Left ventricle myocardium inferior (tissue), 1 donor: ENCODE data around the gene MSH5. TPM values are rescaled to one million over a fixed set of nuclear protein-coding genes. Genes with fewer than 3 reads are reported as not detected.

ENCODE experiments used
- DNase-seq: peaks from one replicate; pipeline ENCODE4 v3.0.0-alpha.2; 2020
- H3K27ac ChIP-seq: fragments of 200-600 bp; replicated peaks from 2 replicates; pipeline ENCODE4 v1.8.0; 2021
- H3K27me3 ChIP-seq: fragments of 200-600 bp; 2 replicates; pipeline ENCODE4 v1.8.0; 2021; ENCODE audit warnings: low read depth
- H3K36me3 ChIP-seq: fragments of 200-600 bp; 2 replicates; pipeline ENCODE4 v1.8.0; 2021
- H3K4me1 ChIP-seq: fragments of 200-600 bp; 2 replicates; pipeline ENCODE4 v1.8.0; 2021
- H3K4me3 ChIP-seq: fragments of 200-600 bp; 2 replicates; pipeline ENCODE4 v1.8.0; 2021; ENCODE audit warnings: mild to moderate bottlenecking, moderate library complexity
- H3K9me3 ChIP-seq: fragments of 200-600 bp; replicated peaks from 2 replicates; pipeline ENCODE4 v1.8.0; 2021
- intact Hi-C: fragments of 100-400 bp; cut with micrococcal nuclease; formaldehyde crosslinking; loops from one replicate; pipeline ENCODE4 v1.11.0; 2022
- long read RNA-seq: library from polyadenylated mRNA; unstranded; transcript quantifications from one replicate; pipeline ENCODE4 v2.0.0, GENCODE V29; 2021
- total RNA-seq: library from RNA; stranded (reverse); fragmentation: NEBNext Ultra II Directional; extraction: Animal tissue kit (Norgen Biotek cat#: 25700); gene quantifications from one replicate; pipeline ENCODE4 v1.2.1, GENCODE V29; 2021
- TF ChIP-seq, protein P1 (sequence below): fragments of 200-600 bp; IDR thresholded peaks from 2 replicates; pipeline ENCODE4 v1.8.0; 2021; ENCODE audit warnings: antibody characterized with exemption, mild to moderate bottlenecking, borderline replicate concordance
- donor health status: DM: no; HTN: yes; CAD: no; lungs with severe emphysema.

The MSH5 gene
- total RNA-seq = 1.3 TPM
- long read RNA-seq = 0 reads

DNA sequence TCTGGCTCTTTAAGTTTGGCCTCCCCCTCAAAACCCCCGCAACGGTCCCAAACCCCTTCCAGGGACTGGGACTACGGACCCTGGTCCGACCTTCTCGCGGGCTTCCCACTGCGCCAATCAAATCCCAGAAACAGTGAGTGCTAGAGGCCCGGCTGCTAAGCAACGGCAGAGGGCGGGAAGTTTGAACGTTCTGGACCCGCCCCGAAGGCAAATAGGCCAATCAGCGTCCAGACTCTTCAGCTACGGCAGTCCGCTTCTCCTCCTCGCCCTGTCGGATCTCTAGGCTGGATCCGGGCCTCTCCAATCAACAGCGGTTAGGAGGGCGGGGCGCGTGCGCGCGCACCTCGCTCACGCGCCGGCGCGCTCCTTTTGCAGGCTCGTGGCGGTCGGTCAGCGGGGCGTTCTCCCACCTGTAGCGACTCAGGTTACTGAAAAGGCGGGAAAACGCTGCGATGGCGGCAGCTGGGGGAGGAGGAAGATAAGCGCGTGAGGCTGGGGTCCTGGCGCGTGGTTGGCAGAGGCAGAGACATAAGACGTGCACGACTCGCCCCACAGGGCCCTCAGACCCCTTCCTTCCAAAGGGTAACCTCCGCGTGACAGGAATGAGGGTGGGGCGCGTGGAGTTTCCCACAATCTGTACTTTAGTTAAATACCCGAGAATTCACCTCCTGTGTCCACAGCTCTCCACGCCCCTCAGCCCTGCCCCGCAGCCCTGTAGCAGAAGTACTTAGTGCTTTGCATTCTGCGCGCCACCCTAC is at the start of gene MSH5:
Gene MSH5 (plus strand): TSS at position 367 of the 758 bp plus-strand sequence. CDS start 462 bp downstream, outside the sequence.
- H3K4me3 ChIP-seq = peak within 1 kb of the TSS; percentile 78
- H3K4me1 ChIP-seq = peaks cover 53% of the 10 kb centered on the region
- TF ChIP-seq, protein P1, sequence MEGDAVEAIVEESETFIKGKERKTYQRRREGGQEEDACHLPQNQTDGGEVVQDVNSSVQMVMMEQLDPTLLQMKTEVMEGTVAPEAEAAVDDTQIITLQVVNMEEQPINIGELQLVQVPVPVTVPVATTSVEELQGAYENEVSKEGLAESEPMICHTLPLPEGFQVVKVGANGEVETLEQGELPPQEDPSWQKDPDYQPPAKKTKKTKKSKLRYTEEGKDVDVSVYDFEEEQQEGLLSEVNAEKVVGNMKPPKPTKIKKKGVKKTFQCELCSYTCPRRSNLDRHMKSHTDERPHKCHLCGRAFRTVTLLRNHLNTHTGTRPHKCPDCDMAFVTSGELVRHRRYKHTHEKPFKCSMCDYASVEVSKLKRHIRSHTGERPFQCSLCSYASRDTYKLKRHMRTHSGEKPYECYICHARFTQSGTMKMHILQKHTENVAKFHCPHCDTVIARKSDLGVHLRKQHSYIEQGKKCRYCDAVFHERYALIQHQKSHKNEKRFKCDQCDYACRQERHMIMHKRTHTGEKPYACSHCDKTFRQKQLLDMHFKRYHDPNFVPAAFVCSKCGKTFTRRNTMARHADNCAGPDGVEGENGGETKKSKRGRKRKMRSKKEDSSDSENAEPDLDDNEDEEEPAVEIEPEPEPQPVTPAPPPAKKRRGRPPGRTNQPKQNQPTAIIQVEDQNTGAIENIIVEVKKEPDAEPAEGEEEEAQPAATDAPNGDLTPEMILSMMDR = no peak
- peak within 1 kb of the TSS; percentile 62 for H3K27ac ChIP-seq
- peak; percentile 98 for DNase-seq
- H3K27me3 ChIP-seq = no peaks in the 10 kb centered on the region
- H3K9me3 ChIP-seq = no peaks in the 10 kb centered on the region
- intact Hi-C loops = no loop called here
- no peaks in the 10 kb centered on the region for H3K36me3 ChIP-seq

DNA sequence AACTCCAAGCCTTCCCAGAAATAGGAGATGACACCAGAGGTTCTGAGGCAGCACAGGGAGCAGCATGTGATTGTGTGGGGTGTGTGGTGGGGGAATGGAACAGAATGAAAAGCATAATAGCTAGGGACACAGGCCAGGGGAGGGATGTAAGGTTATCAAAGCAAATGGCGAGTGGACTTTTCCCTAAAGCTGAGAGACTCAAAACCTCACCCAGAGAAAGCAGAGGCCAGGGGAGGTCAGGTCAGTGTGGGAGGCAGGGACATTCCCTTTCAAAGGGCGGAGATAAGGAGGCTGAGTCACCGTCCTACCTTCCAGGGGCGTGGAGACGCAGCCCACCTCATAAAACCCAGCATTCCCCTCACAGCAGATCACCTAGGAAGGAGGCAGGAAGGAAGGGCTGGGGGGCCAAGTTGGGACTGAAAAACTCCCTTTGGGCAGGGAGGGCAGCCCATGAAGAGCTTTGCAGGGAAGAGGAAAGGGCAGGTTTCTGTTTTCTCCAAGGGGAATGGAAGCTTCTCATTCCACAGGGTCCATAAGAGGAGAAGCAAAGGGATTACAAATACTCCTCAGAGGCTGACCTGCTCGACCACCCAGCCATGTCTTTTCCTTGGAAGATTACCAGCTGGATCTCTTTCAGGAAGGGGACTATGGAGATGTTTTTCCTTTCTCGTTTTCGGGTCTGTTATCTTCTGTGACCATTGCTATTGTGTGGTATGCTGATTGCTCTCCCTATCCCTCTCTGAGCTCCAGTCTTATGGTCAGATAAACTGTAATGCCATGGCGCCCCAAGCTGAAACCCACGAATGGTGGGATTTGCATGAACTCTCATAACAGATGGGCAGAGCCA is 49.4 kb upstream of the MSH5 start:
- Histone ChIP-seq H3K27me3 (no peaks in the 10 kb centered on the region), H3K27ac (no peak overlapping the region), H3K36me3 (peaks cover 97% of the 10 kb centered on the region), H3K4me3 (no peak overlapping the region), H3K9me3 (no peaks in the 10 kb centered on the region), H3K4me1 (no peaks in the 10 kb centered on the region)
- no peak for DNase-seq
- intact Hi-C loops = no loop called here
- TF ChIP-seq, protein P1 = no peak

DNA sequence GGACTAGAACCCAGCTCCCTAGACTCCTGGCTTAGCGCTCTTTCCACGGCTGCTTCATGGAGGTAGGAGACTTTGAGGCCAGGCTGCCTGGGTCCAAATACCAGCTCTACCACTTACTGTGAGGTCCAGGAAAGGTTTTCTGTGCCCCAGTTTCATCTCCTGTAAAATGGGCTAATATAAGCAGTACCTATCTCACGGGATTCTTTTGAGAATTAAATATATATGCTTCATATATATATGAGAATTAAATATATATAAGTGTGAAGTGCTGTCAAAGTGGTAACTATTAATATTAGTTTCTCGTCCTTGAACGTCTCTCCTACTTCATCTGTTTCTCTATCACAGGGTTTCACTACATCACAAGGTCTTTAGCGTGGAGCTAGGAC is 48.7 kb upstream of the MSH5 start:
- TF ChIP-seq, protein P1 = no peak
- Histone ChIP-seq H3K9me3 (no peaks in the 10 kb centered on the region), H3K4me1 (no peaks in the 10 kb centered on the region), H3K27me3 (no peaks in the 10 kb centered on the region), H3K36me3 (peaks cover 99% of the 10 kb centered on the region), H3K4me3 (no peak overlapping the region), H3K27ac (no peak overlapping the region)
- no peak for DNase-seq
- intact Hi-C loops = no loop called here

DNA sequence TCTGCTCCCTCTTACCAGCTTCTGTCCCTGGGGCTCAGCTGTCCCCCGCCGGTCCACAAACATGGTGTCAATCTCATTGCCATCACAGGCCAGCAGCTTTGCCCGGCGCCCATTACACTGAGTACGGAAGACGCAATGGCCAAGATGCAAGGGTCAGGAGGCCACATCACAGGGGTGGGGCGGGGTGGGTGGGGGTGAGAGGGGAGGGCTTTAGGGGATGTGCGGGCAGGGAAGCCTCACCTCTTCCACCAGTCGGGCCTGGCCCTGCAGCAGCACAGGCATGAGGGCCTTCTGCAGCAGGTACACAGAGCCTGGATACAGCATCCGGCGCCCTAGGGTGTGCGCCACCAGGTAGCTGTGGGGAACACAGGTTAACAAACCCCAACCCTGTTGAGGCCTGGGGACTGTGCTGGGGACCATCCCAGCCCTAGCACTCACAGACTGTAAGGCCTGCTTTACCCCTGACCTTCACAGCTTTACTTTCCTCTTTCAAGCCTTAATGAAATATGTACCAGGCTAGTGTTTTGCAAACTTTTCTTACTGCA is 48.2 kb upstream of the MSH5 start:
- DNase-seq = no peak
- no peaks in the 10 kb centered on the region for H3K9me3 ChIP-seq
- H3K4me3 ChIP-seq = no peak overlapping the region
- H3K4me1 ChIP-seq = no peaks in the 10 kb centered on the region
- H3K27me3 ChIP-seq = no peaks in the 10 kb centered on the region
- peaks cover 99% of the 10 kb centered on the region for H3K36me3 ChIP-seq
- TF ChIP-seq, protein P1 = no peak
- no peak overlapping the region for H3K27ac ChIP-seq
- intact Hi-C loops = no loop called here

DNA sequence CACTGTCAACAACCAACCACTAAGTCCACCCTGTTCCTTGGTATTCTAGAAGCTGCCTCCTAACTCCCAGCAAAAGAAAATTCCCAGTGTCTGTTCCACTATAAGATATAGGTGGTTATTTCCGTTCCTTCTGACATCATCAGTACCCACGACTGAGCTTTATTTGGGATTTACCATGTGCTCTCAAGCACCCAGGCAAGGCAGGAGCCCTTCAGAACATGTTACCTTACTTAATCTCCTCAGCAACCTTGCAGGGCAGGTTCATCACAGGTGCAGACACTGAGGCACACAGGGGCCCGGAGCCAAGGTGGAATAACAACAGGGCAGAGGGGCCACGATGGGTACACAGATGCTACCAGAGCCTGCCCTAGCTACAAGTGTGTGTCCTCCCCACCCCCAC is 47.5 kb upstream of the MSH5 start:
- no peaks in the 10 kb centered on the region for H3K4me1 ChIP-seq
- H3K9me3 ChIP-seq = no peaks in the 10 kb centered on the region
- intact Hi-C loops = no loop called here
- TF ChIP-seq, protein P1 = no peak
- H3K4me3 ChIP-seq = no peak overlapping the region
- no peaks in the 10 kb centered on the region for H3K27me3 ChIP-seq
- DNase-seq = no peak
- no peak overlapping the region for H3K27ac ChIP-seq
- peaks cover 99% of the 10 kb centered on the region for H3K36me3 ChIP-seq
